HG02763 (cell line): Measurements from ENCODE around the gene SPATC1L.

Source experiments
- ATAC-seq: cut with Tn5 transposase; IDR thresholded peaks from one replicate; pipeline ENCODE4 v1.9.1; 2021; ENCODE audit warnings: mild to moderate bottlenecking, moderate library complexity; ENCODE audit not compliant: unreplicated experiment

Gene SPATC1L

DNA sequence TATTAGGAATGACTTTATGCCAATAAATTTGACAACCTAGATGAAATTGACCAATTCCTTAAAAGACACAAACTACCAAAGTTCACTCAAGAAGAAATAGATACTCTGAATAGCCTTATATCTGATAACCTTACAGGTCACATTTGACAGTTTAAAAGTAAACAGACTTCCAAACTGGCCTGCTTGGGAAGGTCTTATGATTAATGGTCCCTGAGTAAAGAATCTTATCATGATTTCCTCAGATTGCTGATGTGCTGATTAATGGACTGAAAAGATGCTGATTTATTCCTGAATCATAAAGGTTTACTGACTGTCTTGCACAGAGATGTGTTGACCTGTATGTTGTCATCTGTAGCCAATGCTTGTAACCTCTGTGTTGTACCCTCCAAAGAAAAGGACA, 19.2 kb downstream of the SPATC1L start:
- no peak for ATAC-seq

DNA sequence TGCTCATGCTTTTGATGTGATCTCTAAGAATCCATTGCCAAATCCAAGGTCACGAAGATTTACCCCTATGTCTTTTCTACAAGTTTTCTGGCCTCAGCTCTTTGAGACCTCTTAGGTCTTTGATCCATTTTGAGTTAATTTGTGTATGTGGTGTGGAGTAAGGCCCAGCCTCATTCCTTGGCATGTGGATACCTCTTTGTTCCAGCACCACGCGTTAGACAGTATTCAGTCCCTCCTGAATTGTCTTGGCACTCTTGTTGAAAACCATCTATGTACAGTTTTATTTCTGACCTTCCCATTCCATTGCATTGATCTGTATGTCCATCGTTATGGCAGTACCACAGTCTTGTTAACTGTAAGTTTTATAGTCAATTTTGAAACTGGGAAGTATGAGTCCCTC, 20.9 kb downstream of the SPATC1L start:
- no peak for ATAC-seq

DNA sequence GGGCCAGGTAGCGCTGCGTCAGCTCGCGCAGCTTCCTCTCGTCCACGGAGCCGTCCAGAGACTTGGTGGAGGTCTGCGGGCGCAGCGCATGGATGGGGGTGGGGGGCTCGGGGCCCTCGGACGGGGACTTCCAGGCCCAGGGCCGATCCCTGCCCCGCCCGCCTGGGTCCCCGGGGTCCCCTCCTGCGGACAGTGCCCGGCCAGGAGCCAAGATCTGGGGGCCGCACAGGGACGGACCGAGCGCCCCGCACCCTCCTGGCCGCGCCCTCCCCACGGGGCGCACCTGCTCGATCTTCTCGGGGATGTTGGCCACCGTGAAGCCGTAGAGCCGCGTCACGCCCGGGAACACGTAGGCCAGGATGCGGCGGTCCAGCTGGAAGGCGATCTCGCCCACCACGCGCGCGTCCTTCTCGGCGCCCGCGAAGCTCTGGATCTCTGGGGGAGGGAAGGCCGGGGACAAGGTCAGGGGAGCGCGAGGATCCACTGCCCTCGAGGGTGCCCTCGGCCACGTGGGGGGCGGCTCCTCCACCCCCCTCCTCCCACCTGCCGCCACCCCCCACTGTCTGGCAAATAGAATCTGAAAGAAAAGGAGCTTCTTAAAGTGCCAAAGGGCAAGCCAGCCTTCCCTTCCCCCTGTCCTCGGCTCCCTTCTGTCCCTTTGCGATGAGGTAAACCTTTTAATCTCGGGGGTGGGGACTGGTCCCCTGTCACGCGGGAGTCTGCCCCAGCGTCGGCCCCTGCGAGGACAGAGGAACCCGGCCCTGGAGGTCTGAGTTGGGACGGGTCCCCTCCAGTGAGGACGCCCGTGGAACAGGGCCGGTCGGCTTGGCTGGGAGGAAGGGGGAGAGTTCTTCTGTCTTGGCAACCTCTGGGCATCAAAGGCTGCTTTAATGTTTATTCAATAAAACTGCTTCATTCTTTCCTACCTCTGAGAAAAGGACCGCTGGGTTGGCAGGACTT, 22.3 kb downstream of the SPATC1L start:
- ATAC-seq = no peak

DNA sequence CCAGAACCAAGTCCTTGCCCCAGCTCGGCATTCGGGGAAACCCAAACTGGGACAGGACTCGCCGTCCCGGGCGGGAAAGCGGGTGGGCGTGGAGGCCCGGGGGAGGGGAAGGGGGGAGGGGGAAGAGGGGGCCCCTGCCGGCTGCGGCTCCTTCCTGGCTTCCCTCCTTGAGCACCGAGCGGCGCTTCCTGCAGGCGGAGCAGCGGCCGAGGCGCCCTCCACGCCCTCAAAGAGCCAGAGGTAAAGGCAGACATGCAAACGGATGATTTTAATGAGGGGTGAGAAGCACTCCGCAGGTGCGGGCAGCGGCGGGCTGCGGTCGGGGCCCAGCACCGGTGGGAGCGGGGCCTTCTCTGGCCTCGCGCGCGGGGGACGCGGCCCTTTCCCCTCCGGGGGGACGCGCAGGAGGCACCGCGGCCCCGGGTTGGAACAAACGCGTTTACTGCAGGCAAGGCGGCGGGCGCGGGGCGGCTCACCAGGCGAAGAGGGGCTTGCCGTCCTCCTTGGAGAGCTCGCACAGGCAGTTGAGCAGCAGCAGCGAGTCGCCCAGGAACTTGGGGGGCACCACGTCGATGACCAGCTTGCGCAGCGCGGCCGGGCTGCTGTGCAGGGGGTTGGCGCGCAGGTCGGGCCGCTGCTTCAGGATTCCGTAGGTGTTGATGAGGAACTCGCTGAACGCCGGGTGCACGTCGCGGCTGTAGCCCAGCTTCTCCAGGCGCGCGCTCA, 23.2 kb downstream of the SPATC1L start:
- no peak for ATAC-seq

DNA sequence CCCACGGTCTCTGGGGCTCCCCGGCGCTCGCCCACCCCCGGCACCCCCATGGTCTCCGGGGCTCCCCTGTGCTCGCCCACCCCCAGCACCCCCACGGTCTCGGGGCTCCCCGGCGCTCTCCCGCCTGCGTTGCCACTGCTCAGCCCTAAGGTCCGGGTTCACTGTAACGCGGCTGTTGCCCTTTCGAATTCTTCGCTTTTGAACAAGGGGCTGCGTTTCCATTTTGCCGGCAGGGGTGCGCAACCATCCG, 23.7 kb downstream of the SPATC1L start:
- ATAC-seq = no peak

DNA sequence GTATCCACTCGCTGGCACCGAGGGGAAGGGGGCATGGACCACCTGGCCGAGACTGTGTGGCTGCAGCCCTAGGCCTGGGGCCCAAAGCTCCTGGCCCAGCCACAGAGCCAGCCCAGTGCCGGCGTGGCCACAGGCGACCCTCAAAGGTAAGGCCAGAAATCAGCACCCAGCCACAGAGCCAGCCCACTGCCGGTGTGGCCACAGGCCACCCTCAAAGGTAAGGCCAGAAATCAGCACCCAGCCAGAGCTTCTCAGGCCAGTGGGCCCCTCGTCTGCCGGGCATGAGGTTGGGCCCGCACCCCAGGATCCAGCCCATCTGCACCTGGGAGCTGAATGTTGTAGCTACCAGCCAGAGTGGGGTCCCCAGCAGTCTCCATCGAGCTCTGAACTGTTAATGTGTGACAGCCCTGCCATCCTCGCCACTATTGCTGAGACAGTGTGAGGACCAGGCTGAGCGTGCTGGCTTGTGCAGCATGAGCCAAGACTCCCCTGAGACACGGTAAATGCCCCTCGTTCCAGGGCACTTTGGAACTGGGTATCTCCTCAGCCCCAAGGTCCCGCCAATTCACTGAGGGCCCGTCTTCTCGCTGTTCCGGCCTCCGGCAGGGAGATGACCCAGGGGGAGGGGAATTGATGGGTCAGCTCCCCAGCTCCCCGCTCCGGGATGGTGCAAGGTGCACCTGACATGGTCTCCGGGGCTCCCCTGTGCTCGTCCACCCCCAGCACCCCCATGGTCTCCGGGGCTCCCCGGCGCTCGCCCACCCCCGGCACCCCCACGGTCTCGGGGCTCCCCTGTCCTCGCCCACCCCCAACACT, 24.2 kb downstream of the SPATC1L start:
- ATAC-seq = no peak

DNA sequence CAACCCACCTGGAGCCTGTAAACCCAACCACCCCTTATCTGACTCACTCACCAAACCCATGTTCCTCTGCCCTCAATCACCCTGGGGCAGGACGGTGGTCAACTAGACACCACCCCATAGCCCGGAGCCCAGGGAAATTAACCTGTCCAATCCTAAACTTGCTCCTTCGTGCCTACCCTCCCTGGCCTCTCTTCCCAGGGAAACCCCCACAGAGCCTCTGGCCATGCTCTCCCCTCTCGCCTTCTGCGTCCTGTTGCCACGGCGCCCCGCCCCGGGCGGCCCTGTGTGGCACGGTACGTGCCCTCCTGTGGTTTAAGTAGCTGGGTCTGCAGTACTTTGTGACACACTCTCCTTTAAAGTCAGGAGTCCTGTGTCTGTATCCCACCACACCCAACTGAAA, 24.9 kb downstream of the SPATC1L start:
- no peak for ATAC-seq

DNA sequence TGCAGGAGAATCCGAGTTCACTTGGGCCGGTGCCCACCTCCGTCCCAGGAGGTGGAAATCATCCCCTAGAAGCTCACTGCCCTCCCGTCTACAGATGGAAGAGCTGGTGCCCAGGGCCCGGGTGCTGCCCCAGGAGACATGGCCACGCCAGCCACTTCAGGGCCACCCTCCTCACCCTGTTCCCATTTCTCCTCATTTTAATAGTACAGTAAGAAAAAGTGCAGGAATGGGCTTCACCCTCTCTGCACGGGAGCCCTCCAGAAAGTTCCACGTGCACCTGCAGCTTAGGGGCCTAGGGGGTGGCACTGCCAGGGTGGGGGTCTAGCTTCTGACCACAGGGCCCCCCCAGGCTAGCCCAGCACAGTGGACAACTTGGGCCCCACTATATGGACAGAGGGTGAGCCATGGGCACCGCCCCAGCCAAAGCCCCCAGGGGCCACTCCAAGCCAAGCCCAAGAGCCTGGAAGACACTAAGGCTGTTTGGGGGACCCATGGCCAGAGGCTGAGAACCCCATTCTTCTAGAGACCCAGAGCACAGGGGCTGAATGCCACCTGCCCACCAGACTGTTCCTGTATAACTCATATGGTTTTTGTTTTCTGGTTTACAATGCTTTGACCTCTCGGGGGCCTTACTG, 25.5 kb downstream of the SPATC1L start:
- ATAC-seq = no peak

- no peak for ATAC-seq
These were observed 26.2 kb downstream of the SPATC1L start for GRCh38 chr21:46157987-46158451.

DNA sequence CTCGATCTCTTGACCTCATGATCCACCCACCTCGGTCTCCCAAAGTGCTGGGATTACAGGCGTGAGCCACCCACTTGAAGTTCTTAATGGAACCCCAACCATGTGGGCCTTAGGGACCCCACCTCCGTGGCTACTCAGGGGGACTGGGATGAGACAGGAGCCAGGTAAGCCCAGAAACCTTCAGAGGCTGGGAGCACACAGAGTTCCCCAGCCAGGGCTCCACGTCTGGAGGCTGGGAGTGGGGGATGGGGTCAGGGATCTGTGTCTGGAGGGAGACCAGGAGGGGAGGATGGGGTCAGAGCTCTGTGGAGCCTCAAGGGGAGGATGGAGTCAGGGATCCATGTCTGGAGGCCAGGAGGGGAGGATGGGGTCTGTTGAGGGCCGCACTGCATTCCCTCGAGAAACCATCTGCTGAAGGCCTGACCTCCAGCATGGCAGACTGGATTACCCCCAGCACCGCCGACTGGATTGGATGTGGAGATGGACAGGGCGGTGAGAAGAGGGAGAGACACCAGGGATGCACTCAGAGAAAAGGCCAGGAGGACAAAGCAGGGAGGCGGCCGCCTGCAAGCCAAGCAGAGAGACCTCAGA, 26.8 kb downstream of the SPATC1L start:
- no peak for ATAC-seq

GRCh38 chr21:46156678-46157077, 27.6 kb downstream of the SPATC1L start:
- no peak for ATAC-seq

- no peak for ATAC-seq
These were observed 27.9 kb downstream of the SPATC1L start for GRCh38 chr21:46156378-46156645.

GRCh38 chr21:46155514-46156377, 28.5 kb downstream of the SPATC1L start, which contains the start of gene FTCD:
FTCD (minus strand) TSS chr21:46155579; CDS start chr21:46155523, 56 bp downstream.
- ATAC-seq = no peak

DNA sequence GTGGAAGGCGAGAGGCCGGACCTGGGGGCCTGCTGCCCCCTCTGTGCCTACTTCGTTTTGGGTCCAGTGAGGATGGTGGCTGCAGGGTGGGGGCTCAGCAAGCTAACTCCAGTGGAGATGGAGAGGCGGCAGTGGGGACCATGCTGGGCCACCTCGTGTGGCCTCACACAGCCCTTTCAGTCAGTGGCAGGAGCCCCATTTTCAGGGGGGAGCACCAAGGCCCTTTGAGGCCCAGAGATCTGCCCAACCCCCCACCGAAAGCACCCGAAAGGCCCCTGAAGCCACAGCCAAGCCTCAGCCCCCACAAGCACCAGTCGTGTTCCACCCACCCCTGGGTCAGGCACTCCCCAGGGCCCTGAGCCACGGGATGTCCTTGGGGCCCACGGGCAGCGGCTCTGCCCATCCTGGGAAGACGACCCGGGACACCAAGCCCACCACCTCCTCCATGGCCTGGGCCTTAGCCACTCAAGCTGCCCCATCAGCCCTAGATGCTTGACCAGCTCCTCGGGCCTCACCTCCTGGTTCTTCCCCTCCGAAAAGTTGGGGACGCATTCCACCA, 29.2 kb downstream of the SPATC1L start:
- no peak for ATAC-seq

GRCh38 chr21:46154155-46154954, 29.9 kb downstream of the SPATC1L start:
- ATAC-seq = no peak

- no peak for ATAC-seq
These were observed 30.8 kb downstream of the SPATC1L start for GRCh38 chr21:46153247-46154154.

DNA sequence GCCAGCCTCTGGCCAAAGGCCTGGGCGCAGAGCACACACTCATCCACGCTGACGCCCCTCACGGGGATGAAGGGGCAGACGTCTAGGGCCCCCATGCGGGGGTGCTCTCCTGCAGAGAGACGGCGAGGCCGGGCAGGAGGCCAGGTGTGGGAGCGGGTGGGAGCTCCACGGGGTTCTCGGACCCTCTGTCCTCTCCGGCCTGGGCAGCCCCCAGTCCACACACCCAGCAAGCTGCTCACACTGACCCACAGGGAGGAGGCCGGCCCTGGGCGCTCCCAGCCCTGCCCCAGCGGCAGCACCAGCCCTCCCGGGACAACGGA, 31.4 kb downstream of the SPATC1L start:
- no peak for ATAC-seq
